HepG2 (cell line): Measurements from ENCODE around the gene TMCC2. TPM values are rescaled to one million over a fixed set of nuclear protein-coding genes. Genes with fewer than 3 reads are reported as not detected.

Experiments
- ATAC-seq: fragments of 200-7000 bp; cut with Tn5 transposase; 3 replicates; pipeline ENCODE4 v1.9.1; 2020; ENCODE audit warnings: mild to moderate bottlenecking, moderate library complexity
- BruUV-seq: library from RNA; stranded (reverse); fragments of 400-500 nt; replicated peaks from 2 replicates; lab custom pipeline; 2021; lab: Mats Ljungman, UMichigan
- CTCF ChIA-PET: fragments of 300-600 bp; formaldehyde crosslinking; extraction: SDS; loops from one replicate; lab custom pipeline; 2021; ENCODE audit warnings: low total read pairs, inconsistent platforms, low intra/inter-chr PET ratio; lab: Yijun Ruan, JAX
- POLR2A ChIA-PET: fragments of 350-600 bp; sonication (Branson Sonifier 250); formaldehyde crosslinking; loops from one replicate; lab custom pipeline; 2020; ENCODE audit warnings: antibody characterized with exemption, inconsistent platforms; lab: Yijun Ruan, JAX
- DNase-seq: peaks from one replicate; pipeline ENCODE4 v3.0.0-alpha.2; 2015; ENCODE audit warnings: low spot score
- FAIRE-seq: peaks from 3 replicates; lab custom pipeline; 2011; peaks lifted over from hg19 to GRCh38; lab: Jason Lieb, UNC
- H2AFZ ChIP-seq: one replicate; pipeline ENCODE4 v1.6.1; 2011; ENCODE audit warnings: low read length, inconsistent platforms
- H3K27ac ChIP-seq: fragments of 300-600 bp; 3 replicates; pipeline ENCODE4 v1.8.0; 2011; ENCODE audit warnings: mixed run types, mild to moderate bottlenecking, mixed read lengths, low read length, inconsistent platforms; ENCODE audit not compliant: insufficient read depth; ENCODE audit errors: extremely low read length
- H3K27me3 ChIP-seq, 2 experiments: fragments of 200-600 bp in 1 of 2; 2 replicates in 1 of 2; 3 replicates in 1 of 2; pipeline versions ENCODE4 v1.6.0 to v1.8.0; 2011; ENCODE audit warnings: low read length in 2 of 2, mild to moderate bottlenecking in 2 of 2, moderate library complexity in 2 of 2, inconsistent platforms in 1 of 2; ENCODE audit not compliant: insufficient read depth in 2 of 2, control insufficient read depth in 1 of 2
- H3K36me3 ChIP-seq, 2 experiments: fragments of 200-600 bp in 1 of 2; replicated peaks in 1 of 2; 2 replicates in 1 of 2; 3 replicates in 1 of 2; pipeline versions ENCODE4 v1.5.1 to v1.8.0; 2011; ENCODE audit warnings: low read length in 2 of 2, inconsistent platforms in 1 of 2; ENCODE audit not compliant: insufficient read depth in 2 of 2, control insufficient read depth in 1 of 2
- H3K4me1 ChIP-seq: 2 replicates; pipeline ENCODE4 v1.5.1; 2012; ENCODE audit warnings: low read length, inconsistent platforms; ENCODE audit not compliant: insufficient read depth
- H3K4me2 ChIP-seq: 2 replicates; pipeline ENCODE4 v1.6.0; 2011; ENCODE audit warnings: low read depth, low read length, inconsistent platforms
- H3K4me3 ChIP-seq, 3 experiments: fragments of 200-600 bp in 1 of 3; sonication (generic), shearing (Covaris generic) in 1 of 3; replicated peaks in 1 of 3; 2 replicates each; pipeline ENCODE4 v1.5.1; 2011 to 2016; ENCODE audit warnings: low read length in 3 of 3, inconsistent platforms in 2 of 3, low read depth in 2 of 3, mild to moderate bottlenecking in 2 of 3, control low read depth in 1 of 3, mixed read lengths in 1 of 3; ENCODE audit not compliant: insufficient read depth in 1 of 3
- H3K79me2 ChIP-seq: one replicate; pipeline ENCODE4 v1.6.1; 2011; ENCODE audit warnings: low read length, inconsistent platforms; ENCODE audit not compliant: insufficient read depth
- H3K9ac ChIP-seq: 2 replicates; pipeline ENCODE4 v1.6.0; 2011; ENCODE audit warnings: mild to moderate bottlenecking, low read depth, low read length, inconsistent platforms; ENCODE audit not compliant: insufficient read depth
- H3K9me3 ChIP-seq: 2 replicates; pipeline ENCODE4 v1.5.1; 2012; ENCODE audit warnings: mild to moderate bottlenecking, low read length
- H4K20me1 ChIP-seq: 2 replicates; pipeline ENCODE4 v1.6.0; 2011; ENCODE audit warnings: inconsistent platforms, mild to moderate bottlenecking, low read length, moderate library complexity; ENCODE audit not compliant: insufficient read depth
- SYNCRIP ChIP-seq: fragments of 200-400 bp; formaldehyde crosslinking; IDR thresholded peaks from 2 replicates; pipeline ENCODE4 v1.6.1; 2018; ENCODE audit warnings: mild to moderate bottlenecking, low read depth, low read length; ENCODE audit not compliant: insufficient read depth
- U2AF1 ChIP-seq: fragments of 200-400 bp; formaldehyde crosslinking; optimal IDR thresholded peaks from 2 replicates; pipeline ENCODE3; 2017; ENCODE audit warnings: mild to moderate bottlenecking, low read depth, low read length
- ZFX ChIP-seq: sonication (generic); formaldehyde crosslinking; IDR thresholded peaks from 2 replicates; pipeline ENCODE4 v1.4.0; 2020; ENCODE audit warnings: mild to moderate bottlenecking, low read depth, missing genetic modification reagents, moderate library complexity
- ZNF263 ChIP-seq: sonication (generic); formaldehyde crosslinking; IDR thresholded peaks from 2 replicates; pipeline ENCODE4 v1.4.0; 2020; ENCODE audit warnings: missing genetic modification reagents
- ZNF672 ChIP-seq: sonication (generic); formaldehyde crosslinking; IDR thresholded peaks from 2 replicates; pipeline ENCODE4 v1.8.1; 2022; ENCODE audit warnings: missing genetic modification reagents
- ZNF776 ChIP-seq: sonication (generic); formaldehyde crosslinking; IDR thresholded peaks from 2 replicates; pipeline ENCODE4 v1.4.0; 2020; ENCODE audit warnings: mild to moderate bottlenecking, missing genetic modification reagents
- ZSCAN22 ChIP-seq: sonication (generic); formaldehyde crosslinking; IDR thresholded peaks from 2 replicates; pipeline ENCODE4 v1.4.0; 2020; ENCODE audit warnings: mild to moderate bottlenecking, missing genetic modification reagents
- WGBS: methylation state at CpG from one replicate; pipeline ENCODE4 v1.1.6; 2017; ENCODE audit warnings: low lambda C conversion rate; 5-methylcytosine and 5-hydroxymethylcytosine counted together
- in situ Hi-C: cut with HindIII; loops from 2 replicates; pipeline ENCODE4 v1.10.0; 2017; ENCODE audit warnings: low pct_unique_long_range_greater_than_20kb; ENCODE audit not compliant: extremely low pct_ligation_motif_present
- intact Hi-C: fragments of 100-400 bp; cut with micrococcal nuclease; formaldehyde crosslinking; loops from one replicate; pipeline ENCODE4 v1.10.0; 2022; ENCODE audit not compliant: unreplicated experiment
- polyA plus RNA-seq, 8 experiments: library from polyadenylated mRNA; depleted of rRNA in 3 of 8; stranded (reverse) in 7 of 8; unstranded in 1 of 8; fragments of >200 nt; fragmentation: Illumina TruSeq in 4 of 8; extraction: Trizol in 4 of 8; gene quantifications; 2 replicates each; pipeline versions ENCODE4 v1.2.1 to v1.2.3, GENCODE V29; 2011 to 2016; ENCODE audit warnings: low read depth in 4 of 8, missing spikeins in 1 of 8, mixed read lengths in 1 of 8; ENCODE audit not compliant: insufficient read depth in 1 of 8
- total RNA-seq, 5 experiments: library from RNA; depleted of rRNA; stranded (reverse); fragments of >200 nt; fragmentation: Illumina TruSeq; extraction: Trizol; gene quantifications; 2 replicates each; pipeline ENCODE4 v1.2.3, GENCODE V29; 2016; ENCODE audit warnings: low read depth in 1 of 5
- TF ChIP-seq, protein P1 (sequence below): IDR thresholded peaks from 2 replicates; pipeline ENCODE4 v1.6.1; 2016

Gene TMCC2
- total and polyA plus RNA-seq, 2 of the 13 experiments (the other 11 are each of a cell fraction or from before 2014, with no cell fraction given), result 0.12 to 0.24 TPM

DNA sequence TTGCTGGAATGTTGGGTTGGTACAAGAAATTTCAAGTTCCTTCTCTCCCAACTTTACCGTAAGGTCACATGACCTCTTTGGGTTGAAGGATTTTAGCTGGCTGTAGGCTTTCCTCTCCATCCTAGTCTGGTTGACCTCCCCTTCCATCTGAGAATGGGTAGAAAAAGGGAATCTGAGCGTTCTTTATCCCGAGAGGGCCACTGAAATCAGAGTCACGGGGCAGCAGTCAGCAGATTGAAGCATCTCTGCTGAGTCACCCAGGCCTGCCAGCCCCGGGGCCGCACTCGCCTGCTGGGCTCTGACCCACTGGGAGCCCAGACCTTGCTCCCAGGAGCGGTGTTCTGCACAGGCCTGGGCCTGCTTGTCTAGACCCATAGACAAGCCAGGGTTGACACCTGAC is 31.0 kb downstream of the TMCC2 start (continued):
- TF ChIP-seq SYNCRIP, result no peak
- TF ChIP-seq, protein P1, sequence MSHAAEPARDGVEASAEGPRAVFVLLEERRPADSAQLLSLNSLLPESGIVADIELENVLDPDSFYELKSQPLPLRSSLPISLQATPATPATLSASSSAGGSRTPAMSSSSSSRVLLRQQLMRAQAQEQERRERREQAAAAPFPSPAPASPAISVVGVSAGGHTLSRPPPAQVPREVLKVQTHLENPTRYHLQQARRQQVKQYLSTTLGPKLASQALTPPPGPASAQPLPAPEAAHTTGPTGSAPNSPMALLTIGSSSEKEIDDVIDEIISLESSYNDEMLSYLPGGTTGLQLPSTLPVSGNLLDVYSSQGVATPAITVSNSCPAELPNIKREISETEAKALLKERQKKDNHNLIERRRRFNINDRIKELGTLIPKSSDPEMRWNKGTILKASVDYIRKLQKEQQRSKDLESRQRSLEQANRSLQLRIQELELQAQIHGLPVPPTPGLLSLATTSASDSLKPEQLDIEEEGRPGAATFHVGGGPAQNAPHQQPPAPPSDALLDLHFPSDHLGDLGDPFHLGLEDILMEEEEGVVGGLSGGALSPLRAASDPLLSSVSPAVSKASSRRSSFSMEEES (CRISPR knock-in tag), result no peak
- no peak for TF ChIP-seq U2AF1
- no peak for TF ChIP-seq ZSCAN22 (CRISPR knock-in tag)
- TF ChIP-seq ZNF672 (CRISPR knock-in tag), result no peak
- 0 out of 2 replicates have a peak, but pooled peaks have one; percentile 30 for TF ChIP-seq ZFX

DNA sequence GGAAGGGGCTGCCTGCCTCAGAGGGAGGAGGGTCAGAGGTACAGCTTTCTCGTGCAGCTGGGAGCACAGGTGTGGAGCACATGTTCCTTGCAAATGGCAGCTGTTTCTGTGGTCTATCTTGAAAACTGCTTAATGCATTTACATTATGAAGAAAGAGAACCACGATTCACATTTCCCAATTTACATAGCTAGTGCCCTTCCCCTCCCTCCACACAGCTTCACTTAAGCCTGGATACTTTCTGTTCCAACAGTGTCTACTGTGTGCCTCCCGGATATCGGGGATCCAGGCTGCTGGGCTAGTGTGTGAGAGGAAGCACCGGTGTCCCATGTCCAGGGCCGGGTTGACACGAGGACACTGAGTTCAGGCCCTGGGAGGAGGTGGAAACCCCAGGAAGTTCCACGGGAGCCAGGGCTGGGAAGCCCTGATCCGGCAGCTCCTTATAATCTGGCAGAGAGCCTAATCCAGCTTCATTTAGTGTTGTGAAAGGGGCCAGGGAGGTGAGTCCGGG is 31.6 kb downstream of the TMCC2 start:
- Histone ChIP-seq H2AFZ (no peak overlapping the region), H3K9ac (no peak overlapping the region), H3K4me3 (no peak overlapping the region), H3K27ac (no peak overlapping the region), H3K4me1 (peaks cover 22% of the 10 kb centered on the region), H3K27me3 (peaks cover 3 to 48% of the 10 kb centered on the region in 2 experiments), H3K79me2 (no peaks in the 10 kb centered on the region), H3K36me3 (no peaks in the 10 kb centered on the region), H3K9me3 (no peaks in the 10 kb centered on the region), H3K4me2 (peak overlapping the region; percentile 34; the same call in 1 of the 2 replicates), H4K20me1 (no peaks in the 10 kb centered on the region)
- FAIRE-seq (no peak), DNase-seq (no peak), ATAC-seq (no peak)
- CTCF ChIA-PET, result no interaction called here
- in situ Hi-C loops, result loop anchor here (5.0 to 10.0 kb wide), 2 partner anchors 195 to 282 kb away; no protein-coding TSS in a partner anchor
- intact Hi-C loops, result loop anchor here (5.0 kb wide), 1 partner anchor 137 kb away; the partner anchor contains the start of gene RBBP5
- WGBS, result 31% methylated on average over 5 of the region's 10 CpGs
- TF ChIP-seq ZNF776 (CRISPR knock-in tag), result no peak
- TF ChIP-seq ZNF263 (CRISPR knock-in tag), result peak; percentile 39; the same call in 1 of the 2 replicates
- BruUV-seq, result no TSS peak
- POLR2A ChIA-PET, result interaction anchor here (1.4 kb wide), 1 partner anchor 29 kb away, joined by 3 read pairs; no protein-coding TSS in a partner anchor
